GM12878 (cell line): ENCODE measurements around the gene NIPAL1.

Source experiments
- CBFB ChIP-seq: IDR thresholded peaks from 2 replicates; pipeline ENCODE4 v1.6.1; 2016; ENCODE audit warnings: antibody characterized with exemption, low read depth
- TARDBP ChIP-seq: IDR thresholded peaks from 2 replicates; pipeline ENCODE4 v1.6.1; 2016; ENCODE audit warnings: borderline replicate concordance
- TF ChIP-seq, protein P1 (sequence below): IDR thresholded peaks from 2 replicates; pipeline ENCODE4 v1.6.1; 2012; ENCODE audit warnings: low read depth, low read length, improper control_type of control experiment
- TF ChIP-seq, protein P2 (sequence below): fragments of 450-650 bp; IDR thresholded peaks from 2 replicates; pipeline ENCODE4 v1.6.1; 2017; ENCODE audit warnings: mild to moderate bottlenecking

DNA sequence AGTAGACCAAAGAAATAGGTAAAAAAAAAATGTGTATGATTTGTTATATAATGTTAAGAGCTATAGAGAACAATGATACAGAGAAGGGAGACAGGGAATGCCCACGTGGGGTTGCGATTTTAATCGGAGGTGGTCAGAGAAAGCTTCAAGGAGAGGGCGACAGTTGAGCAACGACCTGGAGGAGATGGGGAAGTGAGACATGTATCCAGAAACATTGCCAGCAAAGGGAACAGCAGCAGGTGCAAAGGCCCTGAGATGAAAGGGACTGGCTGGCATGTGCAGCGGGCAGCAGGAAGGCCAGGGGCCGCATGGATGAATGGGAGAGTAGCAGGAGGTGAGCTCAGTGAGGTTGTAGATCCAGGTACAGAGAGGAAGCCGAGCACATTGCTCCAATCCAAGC, 32.9 kb downstream of the NIPAL1 start:
- no peak for TF ChIP-seq CBFB
- TF ChIP-seq, protein P1, sequence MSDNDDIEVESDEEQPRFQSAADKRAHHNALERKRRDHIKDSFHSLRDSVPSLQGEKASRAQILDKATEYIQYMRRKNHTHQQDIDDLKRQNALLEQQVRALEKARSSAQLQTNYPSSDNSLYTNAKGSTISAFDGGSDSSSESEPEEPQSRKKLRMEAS = no peak
- TF ChIP-seq, protein P2, sequence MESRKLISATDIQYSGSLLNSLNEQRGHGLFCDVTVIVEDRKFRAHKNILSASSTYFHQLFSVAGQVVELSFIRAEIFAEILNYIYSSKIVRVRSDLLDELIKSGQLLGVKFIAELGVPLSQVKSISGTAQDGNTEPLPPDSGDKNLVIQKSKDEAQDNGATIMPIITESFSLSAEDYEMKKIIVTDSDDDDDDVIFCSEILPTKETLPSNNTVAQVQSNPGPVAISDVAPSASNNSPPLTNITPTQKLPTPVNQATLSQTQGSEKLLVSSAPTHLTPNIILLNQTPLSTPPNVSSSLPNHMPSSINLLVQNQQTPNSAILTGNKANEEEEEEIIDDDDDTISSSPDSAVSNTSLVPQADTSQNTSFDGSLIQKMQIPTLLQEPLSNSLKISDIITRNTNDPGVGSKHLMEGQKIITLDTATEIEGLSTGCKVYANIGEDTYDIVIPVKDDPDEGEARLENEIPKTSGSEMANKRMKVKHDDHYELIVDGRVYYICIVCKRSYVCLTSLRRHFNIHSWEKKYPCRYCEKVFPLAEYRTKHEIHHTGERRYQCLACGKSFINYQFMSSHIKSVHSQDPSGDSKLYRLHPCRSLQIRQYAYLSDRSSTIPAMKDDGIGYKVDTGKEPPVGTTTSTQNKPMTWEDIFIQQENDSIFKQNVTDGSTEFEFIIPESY = no peak
- no peak for TF ChIP-seq TARDBP
